Stimulated activated CD4-positive, alpha-beta T cell treated with anti-CD3 and anti-CD28 coated beads, Interleukin-1b, Interleukin-23, amount 100 ng/mL, for 1 hour (primary cell): Measurements from ENCODE around the gene ASPHD1.
"Not testable (repeated sequence)": the region's sequence is repeated elsewhere in the genome, so short reads cannot be mapped to it uniquely, and the experiment has no call there.

Experiments used
- DNase-seq, 2 donors: peaks; one replicate each; pipeline ENCODE4 v3.0.0-alpha.2; 2020; ENCODE audit warnings: low read depth in 2 of 2

Gene ASPHD1

GRCh38 chr16:29900102-29900887, at the start of gene ASPHD1:
TSS of gene ASPHD1 (plus strand) at chr16:29900488. CDS start at chr16:29900972, 484 bp downstream.
- DNase-seq, result peak in 1 of 2 donors; percentile 6

GRCh38 chr16:29850998-29851397, 49.3 kb upstream of the ASPHD1 start:
- DNase-seq, result no peak

GRCh38 chr16:29852654-29853053, 47.6 kb upstream of the ASPHD1 start:
- DNase-seq, result no peak

GRCh38 chr16:29854520-29855100, 45.7 kb upstream of the ASPHD1 start:
- DNase-seq, result no peak

GRCh38 chr16:29857133-29857760, 43.0 kb upstream of the ASPHD1 start:
- DNase-seq, result no peak

GRCh38 chr16:29858149-29858849, 42.0 kb upstream of the ASPHD1 start:
- DNase-seq, result no peak

GRCh38 chr16:29858974-29859373, 41.3 kb upstream of the ASPHD1 start:
- DNase-seq, result no peak

GRCh38 chr16:29860218-29860617, 40.1 kb upstream of the ASPHD1 start:
- no peak for DNase-seq

- no peak for DNase-seq
Observed at GRCh38 chr16:29862383-29862883, 37.9 kb upstream of the ASPHD1 start.

GRCh38 chr16:29862884-29863668, 37.2 kb upstream of the ASPHD1 start, which contains the start of gene CDIPT:
TSS of gene CDIPT (minus strand) at chr16:29863226. CDS start at chr16:29862857, 369 bp downstream.
- DNase-seq, result peak; percentile 73 to 82

- no peak for DNase-seq
Observed at GRCh38 chr16:29863669-29863984, 36.7 kb upstream of the ASPHD1 start.

GRCh38 chr16:29864205-29864604, 36.1 kb upstream of the ASPHD1 start:
- no peak for DNase-seq

- no peak for DNase-seq
Observed at GRCh38 chr16:29868396-29869009, 31.8 kb upstream of the ASPHD1 start.

GRCh38 chr16:29869067-29869466, 31.2 kb upstream of the ASPHD1 start:
- DNase-seq, result not testable (repeated sequence)

- no peak for DNase-seq
Observed at GRCh38 chr16:29871822-29872546, 28.3 kb upstream of the ASPHD1 start.

- DNase-seq, result no peak
Observed at GRCh38 chr16:29873319-29873718, 27.0 kb upstream of the ASPHD1 start.

GRCh38 chr16:29875206-29875605, 25.1 kb upstream of the ASPHD1 start:
- no peak for DNase-seq

- no peak for DNase-seq
Observed at GRCh38 chr16:29876217-29876593, 24.1 kb upstream of the ASPHD1 start.

- DNase-seq, result no peak
Observed at GRCh38 chr16:29876594-29877249, 23.6 kb upstream of the ASPHD1 start.
